GM23338 (cell line): ENCODE data around the gene SLC7A4. TPM values are rescaled to one million over a fixed set of nuclear protein-coding genes. Genes with fewer than 3 reads are reported as not detected.

ENCODE experiments used
- ATAC-seq: fragments of 200-7000 bp; cut with Tn5 transposase; 3 replicates; pipeline ENCODE4 v1.9.1; 2020
- DNase-seq: peaks from one replicate; pipeline ENCODE4 v3.0.0-alpha.2; 2015; ENCODE audit warnings: low spot score
- H2AFZ ChIP-seq: fragments of 200-600 bp; sonication (generic); 2 replicates; pipeline ENCODE4 v1.8.0; 2016; ENCODE audit warnings: antibody characterized with exemption, mild to moderate bottlenecking, moderate library complexity
- H3F3A ChIP-seq: fragments of 200-600 bp; sonication (generic); replicated peaks from 2 replicates; pipeline ENCODE4 v1.8.0; 2017; ENCODE audit warnings: antibody characterized with exemption, mixed run types, low read depth
- H3K27ac ChIP-seq: fragments of 200-600 bp; sonication (generic); 2 replicates; pipeline ENCODE4 v1.6.1; 2016; ENCODE audit warnings: low read depth
- H3K27me3 ChIP-seq: fragments of 200-600 bp; sonication (generic); 2 replicates; pipeline ENCODE4 v1.8.0; 2016; ENCODE audit warnings: mild to moderate bottlenecking, mixed run types, moderate library complexity; ENCODE audit not compliant: insufficient read depth
- H3K36me3 ChIP-seq: fragments of 200-600 bp; sonication (generic); 2 replicates; pipeline ENCODE4 v1.8.0; 2016; ENCODE audit warnings: mild to moderate bottlenecking; ENCODE audit not compliant: insufficient read depth
- H3K4me1 ChIP-seq: fragments of 200-600 bp; sonication (generic); 2 replicates; pipeline ENCODE4 v1.8.0; 2016; ENCODE audit warnings: mild to moderate bottlenecking, moderate library complexity; ENCODE audit not compliant: insufficient read depth
- H3K4me2 ChIP-seq: fragments of 200-600 bp; sonication (generic); 2 replicates; pipeline ENCODE4 v1.7.1; 2017; ENCODE audit warnings: mixed run types
- H3K4me3 ChIP-seq: fragments of 200-600 bp; sonication (generic); 2 replicates; pipeline ENCODE4 v1.6.1; 2016; ENCODE audit warnings: mixed run types
- H3K79me2 ChIP-seq: fragments of 200-600 bp; sonication (generic); replicated peaks from 2 replicates; pipeline ENCODE4 v1.8.0; 2017; ENCODE audit warnings: mild to moderate bottlenecking; ENCODE audit not compliant: insufficient read depth
- H3K9me2 ChIP-seq: fragments of 200-600 bp; sonication (generic); 2 replicates; pipeline ENCODE4 v1.8.0; 2017; ENCODE audit not compliant: insufficient read depth
- H4K20me1 ChIP-seq: fragments of 200-600 bp; sonication (generic); replicated peaks from 2 replicates; pipeline ENCODE4 v1.8.0; 2017; ENCODE audit warnings: mild to moderate bottlenecking; ENCODE audit not compliant: insufficient read depth
- H3K27ac Mint-ChIP-seq: 2 replicates; pipeline ENCODE4 v1.8.0; 2020; ENCODE audit warnings: inconsistent platforms, mild to moderate bottlenecking, moderate library complexity, mixed read lengths
- H3K27me3 Mint-ChIP-seq: 3 replicates; pipeline ENCODE4 v1.8.0; 2022; ENCODE audit warnings: low read depth, mild to moderate bottlenecking, moderate library complexity, mixed read lengths, inconsistent platforms; ENCODE audit not compliant: insufficient read depth, poor library complexity
- H3K36me3 Mint-ChIP-seq: 3 replicates; pipeline ENCODE4 v1.8.0; 2021; ENCODE audit warnings: low read depth, mild to moderate bottlenecking, inconsistent platforms, moderate library complexity, mixed read lengths
- H3K4me1 Mint-ChIP-seq: 3 replicates; pipeline ENCODE4 v1.8.0; 2020; ENCODE audit warnings: mild to moderate bottlenecking, inconsistent platforms, mixed read lengths
- H3K4me3 Mint-ChIP-seq: 3 replicates; pipeline ENCODE4 v1.8.0; 2021; ENCODE audit warnings: moderate library complexity, mild to moderate bottlenecking, inconsistent platforms, mixed read lengths
- H3K9me3 Mint-ChIP-seq: 3 replicates; pipeline ENCODE4 v1.8.0; 2020; ENCODE audit warnings: moderate library complexity, mild to moderate bottlenecking, inconsistent platforms, mixed read lengths
- ETS1 ChIP-seq: IDR thresholded peaks from 2 replicates; pipeline ENCODE4 v1.6.1; 2016; ENCODE audit warnings: antibody characterized with exemption
- EZH2 ChIP-seq: fragments of 200-600 bp; sonication (generic); IDR thresholded peaks from one replicate; pipeline ENCODE4 v1.8.0; 2017; ENCODE audit warnings: antibody characterized with exemption, mild to moderate bottlenecking, low read depth; ENCODE audit not compliant: unreplicated experiment
- EZH2phosphoT487 ChIP-seq: fragments of 200-600 bp; sonication (generic); IDR thresholded peaks from one replicate; pipeline ENCODE4 v1.8.1; 2018; ENCODE audit warnings: antibody characterized with exemption; ENCODE audit not compliant: unreplicated experiment
- JUNB ChIP-seq: IDR thresholded peaks from one replicate; pipeline ENCODE4 v1.6.1; 2016; ENCODE audit warnings: antibody characterized with exemption; ENCODE audit not compliant: unreplicated experiment
- POLR2AphosphoS5 ChIP-seq: IDR thresholded peaks from 2 replicates; pipeline ENCODE4 v1.6.1; 2016; ENCODE audit warnings: antibody characterized with exemption, low read depth
- STAT1 ChIP-seq: IDR thresholded peaks from one replicate; pipeline ENCODE4 v1.6.1; 2016; ENCODE audit warnings: antibody characterized with exemption; ENCODE audit not compliant: unreplicated experiment
- ZNF462 ChIP-seq: fragments of 250-450 bp; sonication (Bioruptor Pico); IDR thresholded peaks from 2 replicates; pipeline ENCODE4 v1.5.0; 2020; ENCODE audit warnings: mild to moderate bottlenecking, moderate library complexity
- polyA plus RNA-seq: library from polyadenylated mRNA; unstranded; fragments of >200 nt; fragmentation: Nextera tagmentation; extraction: Ambion mirVana; gene quantifications from 2 replicates; pipeline ENCODE4 v1.2.1, GENCODE V29; 2016
- total RNA-seq: library from RNA; depleted of rRNA; stranded (reverse); fragments of >200 nt; shearing (Covaris generic); gene quantifications from 2 replicates; pipeline ENCODE4 v1.2.3, GENCODE V29; 2014
- TF ChIP-seq, protein P1 (sequence below), 2 experiments: fragments of 200-600 bp in 1 of 2; sonication (generic) in 1 of 2; conservative IDR thresholded peaks; 2 replicates each; pipeline versions ENCODE4 v1.5.1 to v1.6.1; 2016 to 2017; ENCODE audit warnings: antibody characterized with exemption in 2 of 2, low read depth in 2 of 2, mild to moderate bottlenecking in 2 of 2, moderate library complexity in 1 of 2

SLC7A4 gene
- total and polyA plus RNA-seq, 2 experiments from 2014 or later = 0.07 to 0.44 TPM

GRCh38 chr22:21043860-21044535 lies 11.6 kb upstream of the SLC7A4 start:
- no peaks in the 10 kb centered on the region for H4K20me1 ChIP-seq
- TF ChIP-seq, protein P1, sequence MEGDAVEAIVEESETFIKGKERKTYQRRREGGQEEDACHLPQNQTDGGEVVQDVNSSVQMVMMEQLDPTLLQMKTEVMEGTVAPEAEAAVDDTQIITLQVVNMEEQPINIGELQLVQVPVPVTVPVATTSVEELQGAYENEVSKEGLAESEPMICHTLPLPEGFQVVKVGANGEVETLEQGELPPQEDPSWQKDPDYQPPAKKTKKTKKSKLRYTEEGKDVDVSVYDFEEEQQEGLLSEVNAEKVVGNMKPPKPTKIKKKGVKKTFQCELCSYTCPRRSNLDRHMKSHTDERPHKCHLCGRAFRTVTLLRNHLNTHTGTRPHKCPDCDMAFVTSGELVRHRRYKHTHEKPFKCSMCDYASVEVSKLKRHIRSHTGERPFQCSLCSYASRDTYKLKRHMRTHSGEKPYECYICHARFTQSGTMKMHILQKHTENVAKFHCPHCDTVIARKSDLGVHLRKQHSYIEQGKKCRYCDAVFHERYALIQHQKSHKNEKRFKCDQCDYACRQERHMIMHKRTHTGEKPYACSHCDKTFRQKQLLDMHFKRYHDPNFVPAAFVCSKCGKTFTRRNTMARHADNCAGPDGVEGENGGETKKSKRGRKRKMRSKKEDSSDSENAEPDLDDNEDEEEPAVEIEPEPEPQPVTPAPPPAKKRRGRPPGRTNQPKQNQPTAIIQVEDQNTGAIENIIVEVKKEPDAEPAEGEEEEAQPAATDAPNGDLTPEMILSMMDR (conservative IDR thresholded peaks at IDR 0.05; ENCODE audit: low read depth in 2 of 2) = no peak
- TF ChIP-seq POLR2AphosphoS5 = no peak
- no peak for TF ChIP-seq STAT1
- TF ChIP-seq EZH2 = no peak
- TF ChIP-seq ZNF462 (CRISPR knock-in tag) = no peak
- no peak for TF ChIP-seq JUNB
- no peak for TF ChIP-seq ETS1
- no peak for TF ChIP-seq EZH2phosphoT487
- 0 out of 2 replicates have a peak, but pooled peaks cover 4% of the 10 kb centered on the region for H3F3A ChIP-seq
- H3K4me1 ChIP-seq = no peaks in the 10 kb centered on the region
- no peaks in the 10 kb centered on the region for H3K36me3 ChIP-seq
- H3K27me3 ChIP-seq = no peaks in the 10 kb centered on the region
- DNase-seq (no peak), ATAC-seq (no peak)
- H3K27ac ChIP-seq = no peak overlapping the region
- Mint-ChIP-seq H3K9me3 (no peaks in the 10 kb centered on the region), H3K4me1 (peaks cover 15% of the 10 kb centered on the region), H3K4me3 (no peak overlapping the region), H3K27ac (no peak overlapping the region), H3K36me3 (no peaks in the 10 kb centered on the region), H3K27me3 (peaks cover 14% of the 10 kb centered on the region)
- no peak overlapping the region for H3K4me2 ChIP-seq
- H2AFZ ChIP-seq = no peak overlapping the region
- H3K9me2 ChIP-seq = no peaks in the 10 kb centered on the region
- H3K79me2 ChIP-seq = no peaks in the 10 kb centered on the region
- no peak overlapping the region for H3K4me3 ChIP-seq
